ENCODE results near the gene SMCO2. TPM values are rescaled to one million over a fixed set of nuclear protein-coding genes. Genes with fewer than 3 reads are reported as not detected.

The SMCO2 gene
- total and polyA plus RNA-seq, 10 of the 15 experiments (the other 5 are each of a cell fraction or from before 2014, with no cell fraction given) = 0.11 to 2.3 (median 0.67) TPM

DNA sequence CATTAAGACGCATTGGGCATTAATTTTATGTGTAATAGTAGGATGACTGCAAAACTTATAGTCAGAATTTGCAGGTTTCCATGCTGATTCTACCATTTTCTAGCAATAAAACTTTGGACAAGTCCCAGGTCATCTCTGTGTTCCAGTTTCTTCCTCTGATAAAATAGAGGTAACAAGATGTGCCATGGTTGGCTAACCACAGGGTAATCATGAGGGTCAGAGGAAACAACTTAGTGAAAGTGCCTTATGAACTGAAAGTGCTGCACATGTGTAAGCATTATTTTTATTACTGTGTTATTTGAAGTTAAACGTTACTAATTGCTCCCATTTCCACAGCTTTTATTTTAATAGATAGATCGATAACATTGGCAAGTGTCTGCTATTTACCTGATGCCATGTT, 21.1 kb downstream of the SMCO2 start:
- ChIA-PET POLR2A (no interaction called here), CTCF (no interaction called here), SMC1A (ENCODE audit: uncharacterized antibody, unreplicated experiment) (no interaction called here), RAD21 (ENCODE audit: unreplicated experiment) (no interaction called here)
- BruUV-seq (replicated peaks) = no TSS peak
- H3K4me2 ChIP-seq (ENCODE audit: control insufficient read depth, insufficient read depth) = no peak overlapping the region
- intact Hi-C loops (cut with micrococcal nuclease; ENCODE audit: unreplicated experiment) (no loop called here), in situ Hi-C loops (cut with MboI) (no loop called here)
- no peak overlapping the region for H2AFZ ChIP-seq (ENCODE audit: control insufficient read depth, low read depth, low read length)
- no peaks in the 10 kb centered on the region for H3K27me3 ChIP-seq (replicated peaks in 1 of 2; ENCODE audit: control insufficient read depth in 2 of 2, insufficient read depth in 2 of 2, low read length in 1 of 2)
- TF ChIP-seq RUNX3 (IDR thresholded peaks at IDR 0.05; ENCODE audit: low read length) (0 out of 2 replicates have a peak, but pooled peaks have one; percentile 7), PAX5 (IDR thresholded peaks at IDR 0.05; ENCODE audit: borderline replicate concordance, low read depth, low read length) (peak; percentile 59; the same call in 1 of the 2 replicates), CBFB (IDR thresholded peaks at IDR 0.05; ENCODE audit: low read depth) (no peak)
- H3K9me3 ChIP-seq (replicated peaks; ENCODE audit: control insufficient read depth, insufficient read depth, low read length) = no peaks in the 10 kb centered on the region
- peaks cover 5% of the 10 kb centered on the region; the same call in 1 of the 2 replicates for H3K4me1 ChIP-seq (ENCODE audit: control insufficient read depth, insufficient read depth, low read length)
- FAIRE-seq (no peak), ATAC-seq (0 out of 3 replicates have a peak, but pooled peaks have one; percentile 34), DNase-seq (ENCODE audit: low read depth, low spot score) (no peak)
- no peak overlapping the region for H3K4me3 ChIP-seq
- no peak overlapping the region for H3K27ac ChIP-seq (ENCODE audit: control insufficient read depth, insufficient read depth)
- no peak overlapping the region for H3K9ac ChIP-seq (ENCODE audit: control insufficient read depth, insufficient read depth, low read length)
- no peaks in the 10 kb centered on the region for H3K79me2 ChIP-seq (ENCODE audit: control insufficient read depth, insufficient read depth, low read length)
- H4K20me1 ChIP-seq (ENCODE audit: control insufficient read depth, insufficient read depth) = no peaks in the 10 kb centered on the region
- 48% methylated on average over 3 of the region's 3 CpGs for WGBS (ENCODE audit: insufficient coverage, insufficient replicate concordance, low lambda C conversion rate, missing lambda C conversion rate)
- no peaks in the 10 kb centered on the region for H3K36me3 ChIP-seq (ENCODE audit: control insufficient read depth in 2 of 2, insufficient read depth in 2 of 2, low read length in 1 of 2)

DNA sequence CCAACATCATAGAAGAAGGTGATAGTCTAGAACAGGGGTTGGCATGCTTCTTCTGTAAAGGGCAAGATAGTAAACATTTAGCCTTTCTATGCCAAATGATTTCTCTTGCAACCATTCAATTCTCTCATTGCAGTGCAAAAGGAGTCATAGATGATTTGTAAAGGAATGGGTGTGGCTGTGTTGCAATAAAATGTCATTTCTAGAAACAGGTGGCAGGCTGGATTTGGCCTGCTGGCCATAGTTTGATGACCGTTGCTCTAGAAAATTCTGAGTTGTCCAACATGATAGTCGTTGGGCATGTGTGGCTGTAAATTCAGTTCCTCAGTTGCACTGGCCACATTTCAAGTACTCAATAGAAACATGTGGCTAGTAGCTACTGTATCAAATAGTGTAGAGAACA, 21.7 kb downstream of the SMCO2 start:
- Histone ChIP-seq H3K79me2 (ENCODE audit: control insufficient read depth, insufficient read depth, low read length) (no peaks in the 10 kb centered on the region), H3K4me1 (ENCODE audit: control insufficient read depth, insufficient read depth, low read length) (peaks cover 5% of the 10 kb centered on the region; the same call in 1 of the 2 replicates), H2AFZ (ENCODE audit: control insufficient read depth, low read depth, low read length) (no peak overlapping the region), H3K9ac (ENCODE audit: control insufficient read depth, insufficient read depth, low read length) (no peak overlapping the region), H3K27ac (ENCODE audit: control insufficient read depth, insufficient read depth) (no peak overlapping the region), H3K27me3 (replicated peaks in 1 of 2; ENCODE audit: control insufficient read depth in 2 of 2, insufficient read depth in 2 of 2, low read length in 1 of 2) (no peaks in the 10 kb centered on the region), H3K4me2 (ENCODE audit: control insufficient read depth, insufficient read depth) (no peak overlapping the region), H3K9me3 (replicated peaks; ENCODE audit: control insufficient read depth, insufficient read depth, low read length) (no peaks in the 10 kb centered on the region), H3K4me3 (no peak overlapping the region), H4K20me1 (ENCODE audit: control insufficient read depth, insufficient read depth) (no peaks in the 10 kb centered on the region), H3K36me3 (ENCODE audit: control insufficient read depth in 2 of 2, insufficient read depth in 2 of 2, low read length in 1 of 2) (no peaks in the 10 kb centered on the region)
- ChIA-PET POLR2A (no interaction called here), RAD21 (ENCODE audit: unreplicated experiment) (no interaction called here), SMC1A (ENCODE audit: uncharacterized antibody, unreplicated experiment) (no interaction called here), CTCF (no interaction called here)
- WGBS (ENCODE audit: insufficient coverage, insufficient replicate concordance, low lambda C conversion rate, missing lambda C conversion rate) = 0% methylated on average over 2 of the region's 2 CpGs
- DNase-seq (ENCODE audit: low read depth, low spot score) (no peak), ATAC-seq (no peak), FAIRE-seq (no peak)
- intact Hi-C loops (cut with micrococcal nuclease; ENCODE audit: unreplicated experiment) = no loop called here
- in situ Hi-C loops (cut with MboI) = no loop called here
- no TSS peak for BruUV-seq (replicated peaks)
- no peak for TF ChIP-seq RELA (IDR thresholded peaks at IDR 0.05; ENCODE audit: borderline replicate concordance, partially characterized antibody)
- no peak for TF ChIP-seq NBN (IDR thresholded peaks at IDR 0.05)
- TF ChIP-seq POLR2A (IDR thresholded peaks at IDR 0.05; ENCODE audit: low read depth, low read length) = no peak
- TF ChIP-seq, protein P1, sequence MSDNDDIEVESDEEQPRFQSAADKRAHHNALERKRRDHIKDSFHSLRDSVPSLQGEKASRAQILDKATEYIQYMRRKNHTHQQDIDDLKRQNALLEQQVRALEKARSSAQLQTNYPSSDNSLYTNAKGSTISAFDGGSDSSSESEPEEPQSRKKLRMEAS (IDR thresholded peaks at IDR 0.05; ENCODE audit: low read depth, low read length) = no peak
- no peak for TF ChIP-seq NFYB (IDR thresholded peaks at IDR 0.05; ENCODE audit: insufficient read depth, low read depth, low read length)
- no peak for TF ChIP-seq MEF2B (IDR thresholded peaks at IDR 0.05; ENCODE audit: partially characterized antibody, poor library complexity, severe bottlenecking)
- TF ChIP-seq, protein P2, sequence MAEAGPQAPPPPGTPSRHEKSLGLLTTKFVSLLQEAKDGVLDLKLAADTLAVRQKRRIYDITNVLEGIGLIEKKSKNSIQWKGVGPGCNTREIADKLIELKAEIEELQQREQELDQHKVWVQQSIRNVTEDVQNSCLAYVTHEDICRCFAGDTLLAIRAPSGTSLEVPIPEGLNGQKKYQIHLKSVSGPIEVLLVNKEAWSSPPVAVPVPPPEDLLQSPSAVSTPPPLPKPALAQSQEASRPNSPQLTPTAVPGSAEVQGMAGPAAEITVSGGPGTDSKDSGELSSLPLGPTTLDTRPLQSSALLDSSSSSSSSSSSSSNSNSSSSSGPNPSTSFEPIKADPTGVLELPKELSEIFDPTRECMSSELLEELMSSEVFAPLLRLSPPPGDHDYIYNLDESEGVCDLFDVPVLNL (IDR thresholded peaks at IDR 0.05; ENCODE audit: low read depth, low read length) = no peak
- TF ChIP-seq MTA2 (IDR thresholded peaks at IDR 0.05; ENCODE audit: low read depth) = no peak
- no peak for TF ChIP-seq HDAC2 (IDR thresholded peaks at IDR 0.05)
- TF ChIP-seq STAT1 (conservative IDR thresholded peaks at IDR 0.05) = no peak
- TF ChIP-seq NR2C2 (IDR thresholded peaks at IDR 0.05; ENCODE audit: borderline replicate concordance, control insufficient read depth, insufficient read length, low read depth) = no peak
- TF ChIP-seq IKZF1 (conservative IDR thresholded peaks at IDR 0.05) = no peak
- no peak for TF ChIP-seq TARDBP (IDR thresholded peaks at IDR 0.05; ENCODE audit: borderline replicate concordance)
- TF ChIP-seq WRNIP1 (IDR thresholded peaks at IDR 0.05; ENCODE audit: borderline replicate concordance, low read depth, low read length) = no peak

Measured in GM12878 (cell line).